Astrocyte of the spinal cord (primary cell): ENCODE measurements around the gene CWF19L1.

Experiments
- DNase-seq: peaks from one replicate; pipeline ENCODE4 v3.0.0; 2011; ENCODE audit warnings: low read depth, low spot score
- H3K4me3 ChIP-seq: 2 replicates; pipeline ENCODE4 v1.5.1; 2011; ENCODE audit warnings: low read depth, mild to moderate bottlenecking, low read length, moderate library complexity
- in situ Hi-C: cut with HindIII; loops from 2 replicates; pipeline ENCODE4 v1.10.0; 2017; ENCODE audit warnings: low sequenced_read_pairs
- TF ChIP-seq, protein P1 (sequence below): IDR thresholded peaks from 2 replicates; pipeline ENCODE4 v1.5.1; 2012; ENCODE audit warnings: low read depth, mild to moderate bottlenecking, low read length, inconsistent platforms

CWF19L1 gene

DNA sequence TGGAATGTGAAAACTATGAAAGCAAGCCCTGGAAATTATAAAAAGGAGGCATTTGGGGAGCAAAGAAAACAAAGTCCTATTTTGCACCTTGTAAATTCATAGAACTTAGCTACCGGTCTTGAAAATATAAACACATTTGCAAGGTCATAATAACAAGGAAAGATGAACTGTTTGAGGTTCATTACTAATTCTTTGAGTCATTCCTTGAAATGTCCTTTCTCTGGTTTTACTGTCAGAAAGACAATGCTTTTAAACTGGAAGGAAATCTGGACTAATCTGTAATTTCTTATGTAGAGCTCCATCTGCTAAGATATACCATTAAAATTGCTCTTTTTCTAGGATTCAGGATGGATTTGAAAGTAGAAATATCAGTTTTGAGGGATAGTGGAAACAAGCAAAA, 83.0 kb downstream of the CWF19L1 start:
- TF ChIP-seq, protein P1, sequence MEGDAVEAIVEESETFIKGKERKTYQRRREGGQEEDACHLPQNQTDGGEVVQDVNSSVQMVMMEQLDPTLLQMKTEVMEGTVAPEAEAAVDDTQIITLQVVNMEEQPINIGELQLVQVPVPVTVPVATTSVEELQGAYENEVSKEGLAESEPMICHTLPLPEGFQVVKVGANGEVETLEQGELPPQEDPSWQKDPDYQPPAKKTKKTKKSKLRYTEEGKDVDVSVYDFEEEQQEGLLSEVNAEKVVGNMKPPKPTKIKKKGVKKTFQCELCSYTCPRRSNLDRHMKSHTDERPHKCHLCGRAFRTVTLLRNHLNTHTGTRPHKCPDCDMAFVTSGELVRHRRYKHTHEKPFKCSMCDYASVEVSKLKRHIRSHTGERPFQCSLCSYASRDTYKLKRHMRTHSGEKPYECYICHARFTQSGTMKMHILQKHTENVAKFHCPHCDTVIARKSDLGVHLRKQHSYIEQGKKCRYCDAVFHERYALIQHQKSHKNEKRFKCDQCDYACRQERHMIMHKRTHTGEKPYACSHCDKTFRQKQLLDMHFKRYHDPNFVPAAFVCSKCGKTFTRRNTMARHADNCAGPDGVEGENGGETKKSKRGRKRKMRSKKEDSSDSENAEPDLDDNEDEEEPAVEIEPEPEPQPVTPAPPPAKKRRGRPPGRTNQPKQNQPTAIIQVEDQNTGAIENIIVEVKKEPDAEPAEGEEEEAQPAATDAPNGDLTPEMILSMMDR: no peak
- H3K4me3 ChIP-seq: peak overlapping the region; percentile 98
- in situ Hi-C loops: no loop called here
- no peak for DNase-seq

DNA sequence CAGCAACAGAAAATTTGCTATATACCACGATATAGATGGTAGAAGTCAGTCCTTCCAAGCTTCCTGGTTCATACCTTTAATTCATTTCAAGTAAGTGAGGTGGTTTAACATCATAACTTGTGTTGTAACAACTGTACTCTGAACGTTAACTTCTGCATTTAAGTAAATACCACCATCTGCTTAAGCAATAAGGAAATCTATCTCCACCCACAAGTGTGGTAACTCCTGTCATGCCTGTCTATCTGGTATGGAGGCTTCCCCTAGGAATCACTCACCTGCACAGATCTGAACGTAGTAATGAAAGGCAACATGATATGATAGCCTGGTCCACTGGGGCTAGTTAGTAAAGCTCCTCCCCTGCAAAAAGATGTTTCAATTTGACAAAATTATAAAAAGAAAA, 84.0 kb downstream of the CWF19L1 start:
- in situ Hi-C loops: no loop called here
- TF ChIP-seq, protein P1: no peak
- no peak overlapping the region for H3K4me3 ChIP-seq
- no peak for DNase-seq

DNA sequence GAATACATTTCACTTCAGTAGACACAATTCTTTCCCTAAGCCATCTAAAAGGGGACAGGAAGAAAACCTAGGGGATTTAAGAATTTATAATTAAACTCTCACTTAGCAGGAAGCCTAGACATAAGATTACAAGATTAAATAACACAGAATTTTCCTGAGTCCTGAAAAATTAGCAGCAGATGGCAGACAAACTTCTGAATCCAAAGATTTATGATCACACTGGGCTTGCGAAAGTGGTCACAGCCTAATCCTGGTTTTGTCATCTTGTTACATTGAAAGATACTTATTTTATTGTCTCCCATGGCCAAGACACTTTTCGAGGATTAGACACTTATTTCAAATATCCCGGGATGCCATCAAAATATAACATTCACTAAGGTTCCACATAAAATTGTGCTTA, 84.5 kb downstream of the CWF19L1 start:
- DNase-seq: no peak
- in situ Hi-C loops: no loop called here
- TF ChIP-seq, protein P1: no peak
- no peak overlapping the region for H3K4me3 ChIP-seq
